ENCODE data around the gene THUMPD3. TPM values are rescaled to one million over a fixed set of nuclear protein-coding genes. Genes with fewer than 3 reads are reported as not detected.

THUMPD3 gene
- total RNA-seq, 3 donors from 2014 or later, result 22.2 to 36.4 (median 25.2) TPM

- H3K27me3 ChIP-seq, result no peaks in the 10 kb centered on the region
- no peaks in the 10 kb centered on the region for H3K4me1 ChIP-seq
- no peak for DNase-seq (ENCODE audit: low spot score in 2 of 2)
- peaks cover 8% of the 10 kb centered on the region for H3K36me3 ChIP-seq
- intact Hi-C loops (cut with DNase I; ENCODE audit: low total_unique reads), result no loop called here
- H3K4me3 ChIP-seq, result no peak overlapping the region
- TF ChIP-seq CTCF (IDR thresholded peaks at IDR 0.05) (no peak), POLR2A (IDR thresholded peaks at IDR 0.05) (no peak), POLR2AphosphoS5 (IDR thresholded peaks at IDR 0.05) (no peak)
- H3K9me3 ChIP-seq, result no peaks in the 10 kb centered on the region
- H3K27ac ChIP-seq, result no peak overlapping the region
Observed at GRCh38 chr3:9430733-9431132, 67.9 kb downstream of the THUMPD3 start.

- no peak for DNase-seq (ENCODE audit: low spot score in 2 of 2)
- no peaks in the 10 kb centered on the region for H3K27me3 ChIP-seq
- TF ChIP-seq POLR2A (IDR thresholded peaks at IDR 0.05), result no peak
- no peak for TF ChIP-seq CTCF (IDR thresholded peaks at IDR 0.05)
- no peak for TF ChIP-seq POLR2AphosphoS5 (IDR thresholded peaks at IDR 0.05)
- H3K9me3 ChIP-seq, result no peaks in the 10 kb centered on the region
- H3K27ac ChIP-seq, result no peak overlapping the region
- intact Hi-C loops (cut with DNase I; ENCODE audit: low total_unique reads), result no loop called here
- H3K36me3 ChIP-seq, result peaks cover 8% of the 10 kb centered on the region
- no peak overlapping the region for H3K4me3 ChIP-seq
- no peaks in the 10 kb centered on the region for H3K4me1 ChIP-seq
Observed at GRCh38 chr3:9433627-9434521, 71.0 kb downstream of the THUMPD3 start.

- H3K36me3 ChIP-seq, result peaks cover 6% of the 10 kb centered on the region
Observed at GRCh38 chr3:9435316-9435715, 72.5 kb downstream of the THUMPD3 start.

More at GRCh38 chr3:9435316-9435715, 72.5 kb downstream of the THUMPD3 start:
- intact Hi-C loops (cut with DNase I; ENCODE audit: low total_unique reads), result no loop called here
- Histone ChIP-seq H3K4me1 (no peaks in the 10 kb centered on the region), H3K27me3 (no peaks in the 10 kb centered on the region), H3K27ac (no peak overlapping the region), H3K9me3 (no peaks in the 10 kb centered on the region), H3K4me3 (no peak overlapping the region)
- TF ChIP-seq POLR2AphosphoS5 (IDR thresholded peaks at IDR 0.05) (no peak), POLR2A (IDR thresholded peaks at IDR 0.05) (no peak), CTCF (IDR thresholded peaks at IDR 0.05) (no peak)
- no peak for DNase-seq (ENCODE audit: low spot score in 2 of 2)

Other genes starting within 250 kb of the THUMPD3 start
- 10 to 100 TPM; 13.6 to 21.5 (median 19.0) TPM for gene SRGAP3, start 113.4 kb upstream of the THUMPD3 start, total RNA-seq
- gene SETD5, start 34.6 kb downstream of the THUMPD3 start, total RNA-seq, result 100 to 1,000 TPM in 2 of 3 donors, 10 to 100 TPM in 1; 63.0 to 135 (median 118) TPM
- gene LHFPL4, start 190.8 kb downstream of the THUMPD3 start, total RNA-seq, result not detected

Data from breast epithelium (tissue), 4 donors.